Inferior parietal cortex (tissue), 1 donor: ENCODE data around the gene RIPOR2.
"Not testable (repeated sequence)": the region's sequence is repeated elsewhere in the genome, so short reads cannot be mapped to it uniquely, and the experiment has no call there.

Source experiments
- DNase-seq: peaks from one replicate; pipeline ENCODE4 v3.0.0-alpha.2; 2016; ENCODE audit errors: extremely low spot score

RIPOR2 gene

GRCh38 chr6:24802271-24803059 lies 133.3 kb downstream of the RIPOR2 start:
- DNase-seq = no peak

GRCh38 chr6:24799541-24799915 lies 136.2 kb downstream of the RIPOR2 start:
- DNase-seq = no peak

- no peak for DNase-seq
Measured at GRCh38 chr6:24798740-24799540, 136.8 kb downstream of the RIPOR2 start, which contains the start of gene ARMH2. Gene ARMH2, minus strand, starts transcription at chr6:24798917. Its CDS starts 60 bp downstream, at chr6:24798857.

- no peak for DNase-seq
Measured at GRCh38 chr6:24797596-24798216, 138.1 kb downstream of the RIPOR2 start.

GRCh38 chr6:24796616-24797290 lies 139.0 kb downstream of the RIPOR2 start:
- no peak for DNase-seq

GRCh38 chr6:24795106-24795505 lies 140.7 kb downstream of the RIPOR2 start:
- DNase-seq = no peak

- DNase-seq = no peak
Measured at GRCh38 chr6:24788031-24788665, 147.6 kb downstream of the RIPOR2 start.

GRCh38 chr6:24780206-24780605 lies 155.6 kb downstream of the RIPOR2 start:
- DNase-seq = no peak

- DNase-seq = no peak
Measured at GRCh38 chr6:24779416-24780016, 156.2 kb downstream of the RIPOR2 start.

GRCh38 chr6:24778878-24779277 lies 156.9 kb downstream of the RIPOR2 start:
- DNase-seq = no peak

- no peak for DNase-seq
Measured at GRCh38 chr6:24778121-24778520, 157.6 kb downstream of the RIPOR2 start.

GRCh38 chr6:24777227-24777626 lies 158.5 kb downstream of the RIPOR2 start:
- no peak for DNase-seq

- DNase-seq = no peak
Measured at GRCh38 chr6:24775520-24776058, 160.2 kb downstream of the RIPOR2 start.

- peak; percentile 96 for DNase-seq
Measured at GRCh38 chr6:24774696-24775519, 160.9 kb downstream of the RIPOR2 start, which contains the start of gene GMNN. Gene GMNN, plus strand, starts transcription at chr6:24774937. Its CDS starts 2,310 bp downstream, at chr6:24777247.

- DNase-seq = no peak
Measured at GRCh38 chr6:24768361-24768760, 167.4 kb downstream of the RIPOR2 start.

- peak; percentile 61 for DNase-seq
Measured at GRCh38 chr6:24766680-24767462, 168.9 kb downstream of the RIPOR2 start.

GRCh38 chr6:24765968-24766367 lies 169.8 kb downstream of the RIPOR2 start:
- not testable (repeated sequence) for DNase-seq
